Coronary artery (tissue), 2 donors: Measurements from ENCODE around the gene BARHL2.

Source experiments
- DNase-seq: peaks from one replicate; pipeline ENCODE4 v3.0.0-alpha.2; 2017; ENCODE audit warnings: low spot score
- H3K27ac ChIP-seq, 2 donors: fragments of 200-600 bp; sonication (generic); one replicate each; pipeline ENCODE4 v1.5.1; 2016 to 2019
- H3K4me3 ChIP-seq: fragments of 200-600 bp; sonication (generic); 2 replicates; pipeline ENCODE4 v1.5.1; 2016; ENCODE audit warnings: mild to moderate bottlenecking, moderate library complexity
- TF ChIP-seq, protein P1 (sequence below): fragments of 200-600 bp; sonication (generic); IDR thresholded peaks from one replicate; pipeline ENCODE4 v1.5.1; 2019; ENCODE audit warnings: antibody characterized with exemption

BARHL2 gene

DNA sequence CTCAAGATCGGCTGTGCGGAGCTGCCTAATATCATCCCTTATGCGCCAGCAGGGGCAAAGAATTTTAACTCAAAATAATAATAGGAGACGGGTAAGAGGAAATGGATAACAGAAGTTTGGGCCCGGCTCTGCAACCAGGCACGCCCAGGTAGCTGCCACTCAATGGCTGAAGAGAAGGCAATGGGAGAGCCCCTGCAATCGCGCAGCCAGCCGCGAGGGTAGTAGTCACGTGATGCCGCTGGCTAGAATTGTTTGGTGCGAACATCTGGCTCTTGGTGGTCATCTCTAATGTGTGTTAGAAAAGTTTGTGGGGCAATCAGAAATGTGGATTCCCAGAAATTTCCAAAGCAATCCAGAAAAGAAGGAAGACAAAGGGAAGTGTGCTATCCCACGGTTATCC is 12.3 kb downstream of the BARHL2 start:
- Histone ChIP-seq H3K27ac (no peak overlapping the region), H3K4me3 (no peak overlapping the region)
- DNase-seq, result no peak
- TF ChIP-seq, protein P1, sequence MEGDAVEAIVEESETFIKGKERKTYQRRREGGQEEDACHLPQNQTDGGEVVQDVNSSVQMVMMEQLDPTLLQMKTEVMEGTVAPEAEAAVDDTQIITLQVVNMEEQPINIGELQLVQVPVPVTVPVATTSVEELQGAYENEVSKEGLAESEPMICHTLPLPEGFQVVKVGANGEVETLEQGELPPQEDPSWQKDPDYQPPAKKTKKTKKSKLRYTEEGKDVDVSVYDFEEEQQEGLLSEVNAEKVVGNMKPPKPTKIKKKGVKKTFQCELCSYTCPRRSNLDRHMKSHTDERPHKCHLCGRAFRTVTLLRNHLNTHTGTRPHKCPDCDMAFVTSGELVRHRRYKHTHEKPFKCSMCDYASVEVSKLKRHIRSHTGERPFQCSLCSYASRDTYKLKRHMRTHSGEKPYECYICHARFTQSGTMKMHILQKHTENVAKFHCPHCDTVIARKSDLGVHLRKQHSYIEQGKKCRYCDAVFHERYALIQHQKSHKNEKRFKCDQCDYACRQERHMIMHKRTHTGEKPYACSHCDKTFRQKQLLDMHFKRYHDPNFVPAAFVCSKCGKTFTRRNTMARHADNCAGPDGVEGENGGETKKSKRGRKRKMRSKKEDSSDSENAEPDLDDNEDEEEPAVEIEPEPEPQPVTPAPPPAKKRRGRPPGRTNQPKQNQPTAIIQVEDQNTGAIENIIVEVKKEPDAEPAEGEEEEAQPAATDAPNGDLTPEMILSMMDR, result no peak

DNA sequence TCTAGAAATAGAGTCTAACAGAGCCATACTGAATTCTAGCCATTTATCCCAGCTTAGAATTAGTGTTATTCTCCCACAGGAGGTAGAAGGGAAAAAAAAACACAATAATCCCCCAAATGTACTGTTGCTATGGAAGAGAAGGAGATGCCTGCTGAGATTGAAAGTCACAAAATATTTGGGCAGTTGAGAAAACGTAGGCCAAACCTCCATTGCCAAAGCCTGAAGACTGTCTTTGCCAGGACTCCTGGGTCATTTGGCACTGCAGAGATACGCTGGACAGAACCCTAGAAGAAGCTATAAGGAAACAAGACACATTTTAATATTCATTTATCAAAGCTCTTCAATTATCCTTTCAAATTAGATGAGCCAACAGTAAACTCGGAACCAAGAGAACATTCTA is 22.3 kb downstream of the BARHL2 start:
- TF ChIP-seq, protein P1, result no peak
- DNase-seq, result no peak
- Histone ChIP-seq H3K27ac (no peak overlapping the region), H3K4me3 (no peak overlapping the region)

DNA sequence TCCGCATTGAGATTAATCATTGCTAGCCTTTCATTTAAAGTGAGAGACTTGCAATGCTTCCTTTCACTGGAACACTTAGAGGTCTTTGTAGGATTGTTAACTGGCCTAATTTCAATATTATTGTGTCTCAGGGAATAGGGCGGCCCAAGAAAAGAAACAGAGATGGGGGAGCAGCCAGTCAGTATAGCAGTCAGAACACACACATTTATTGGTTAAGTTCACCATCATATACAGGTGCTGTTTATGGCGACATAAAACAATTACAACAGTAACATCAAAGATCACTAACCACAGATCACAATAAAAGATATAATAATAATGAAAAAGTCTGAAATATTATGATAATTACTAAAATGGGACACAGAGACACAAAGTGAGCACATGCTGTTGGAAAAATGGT is 29.4 kb downstream of the BARHL2 start:
- no peak overlapping the region for H3K4me3 ChIP-seq
- no peak overlapping the region for H3K27ac ChIP-seq
- DNase-seq, result no peak
- TF ChIP-seq, protein P1, result no peak

DNA sequence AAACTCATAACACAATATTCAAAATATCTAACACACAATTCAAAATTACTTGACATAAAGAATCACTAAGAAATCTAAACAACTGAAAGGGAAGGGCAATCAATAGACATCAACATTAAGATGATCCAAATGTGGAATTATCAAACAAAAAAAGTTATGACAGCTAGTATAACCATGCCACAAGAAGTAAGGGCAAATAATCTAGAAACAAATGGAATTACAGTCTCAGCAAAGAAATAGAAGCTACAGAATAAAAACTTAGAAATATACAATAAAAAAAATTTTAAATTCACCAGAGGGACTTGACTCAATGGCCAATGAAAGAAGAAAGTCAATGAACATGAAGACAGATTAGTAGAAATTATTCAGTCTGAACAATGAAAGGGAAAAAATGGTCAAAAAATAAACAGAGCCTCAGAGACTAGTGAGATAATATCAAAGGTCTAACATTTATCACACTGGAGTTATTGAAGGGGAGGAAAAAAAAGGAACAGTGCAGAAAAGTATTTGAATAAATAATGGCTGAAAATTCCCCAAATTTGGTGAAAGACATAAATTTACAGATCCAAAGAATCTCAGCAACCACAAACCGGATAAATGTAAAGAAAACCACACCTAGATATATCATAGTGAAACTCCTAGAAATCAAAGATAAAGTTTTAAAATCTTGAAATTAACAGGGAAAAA is 41.8 kb downstream of the BARHL2 start:
- Histone ChIP-seq H3K27ac (no peak overlapping the region), H3K4me3 (no peak overlapping the region)
- TF ChIP-seq, protein P1, result no peak
- no peak for DNase-seq

DNA sequence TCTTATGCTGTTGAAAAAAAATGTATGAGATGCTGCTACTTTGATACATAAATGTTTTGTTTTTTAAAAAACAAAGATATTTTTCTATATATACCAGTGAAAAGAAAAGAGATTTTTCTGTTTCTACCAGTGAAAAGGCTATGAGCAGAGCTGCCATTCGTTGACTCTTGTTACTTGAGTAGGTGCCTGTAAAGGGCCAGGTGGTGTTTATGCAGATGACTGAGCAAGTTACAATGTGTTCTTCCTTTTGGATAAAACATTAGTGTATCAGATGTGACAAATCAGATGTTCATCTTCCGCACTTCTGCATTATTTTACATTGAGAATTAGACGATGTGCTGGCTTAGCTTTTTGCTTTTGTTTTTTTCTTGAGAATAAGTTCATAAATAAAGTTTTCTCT is 45.4 kb downstream of the BARHL2 start:
- DNase-seq, result no peak
- no peak overlapping the region for H3K4me3 ChIP-seq
- TF ChIP-seq, protein P1, result no peak
- H3K27ac ChIP-seq, result no peak overlapping the region

DNA sequence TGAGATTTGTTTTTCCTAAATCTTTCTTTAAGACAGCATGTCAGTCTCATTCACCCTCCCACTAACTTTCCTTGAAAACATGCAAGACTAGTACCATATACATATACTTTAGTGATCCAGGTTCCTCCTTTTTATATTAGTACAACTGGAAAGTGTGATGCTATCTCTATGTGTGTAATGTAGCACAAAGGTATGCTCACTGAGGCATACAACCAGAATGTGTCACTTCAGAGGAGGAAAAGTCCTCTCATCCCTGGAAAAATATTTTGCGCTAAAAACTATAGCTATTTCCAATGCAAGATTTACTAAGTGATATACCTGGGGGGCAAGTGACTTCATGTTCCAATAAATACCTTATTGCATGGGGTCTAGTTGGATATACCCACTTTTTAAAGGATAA is 45.9 kb downstream of the BARHL2 start:
- H3K4me3 ChIP-seq, result no peak overlapping the region
- no peak for DNase-seq
- TF ChIP-seq, protein P1, result no peak
- H3K27ac ChIP-seq, result no peak overlapping the region
